PC-9 (cell line): ENCODE results near the gene PLIN5.

Experiments
- CTCF ChIP-seq: fragments of 200-600 bp; sonication (generic); conservative IDR thresholded peaks from 2 replicates; pipeline ENCODE4 v1.6.1; 2017; ENCODE audit warnings: mixed run types, antibody characterized with exemption, mild to moderate bottlenecking, moderate library complexity
- EZH2 ChIP-seq: fragments of 200-600 bp; sonication (generic); IDR thresholded peaks from 2 replicates; pipeline ENCODE4 v1.8.0; 2017; ENCODE audit warnings: antibody characterized with exemption, low read depth

GRCh38 chr19:4537953-4538600 is 3.1 kb upstream of the PLIN5 start:
- TF ChIP-seq CTCF: no peak
- TF ChIP-seq EZH2: no peak
